Right forelimb (tissue), 1 donor: ENCODE data around the gene ATP5ME.
"Not testable (repeated sequence)": the region's sequence is repeated elsewhere in the genome, so short reads cannot be mapped to it uniquely, and the experiment has no call there.

ENCODE experiments used
- DNase-seq: peaks from one replicate; pipeline ENCODE4 v3.0.0-alpha.2; 2018

ATP5ME gene

GRCh38 chr4:674172-675035, at the start of gene ATP5ME, which contains the start of gene MYL5:
ATP5ME (minus strand) TSS chr4:674276; CDS start chr4:674247, 29 bp downstream.
MYL5 (plus strand) TSS chr4:674542; CDS start chr4:678027, 3,485 bp downstream.
- peak; percentile 99 for DNase-seq

GRCh38 chr4:722851-723360, 48.8 kb upstream of the ATP5ME start:
- no peak for DNase-seq

- DNase-seq = no peak
These were observed 48.2 kb upstream of the ATP5ME start for GRCh38 chr4:722169-722725.

GRCh38 chr4:721261-722168, 47.4 kb upstream of the ATP5ME start:
- DNase-seq = no peak

- no peak for DNase-seq
These were observed 46.2 kb upstream of the ATP5ME start for GRCh38 chr4:720111-720860.

GRCh38 chr4:718460-718859, 44.4 kb upstream of the ATP5ME start:
- DNase-seq = no peak

- DNase-seq = no peak
These were observed 43.7 kb upstream of the ATP5ME start for GRCh38 chr4:717601-718320.

GRCh38 chr4:714087-714486, 40.0 kb upstream of the ATP5ME start:
- DNase-seq = no peak

GRCh38 chr4:712916-713632, 39.0 kb upstream of the ATP5ME start:
- no peak for DNase-seq

- DNase-seq = no peak
These were observed 38.0 kb upstream of the ATP5ME start for GRCh38 chr4:712093-712492.

- DNase-seq = no peak
These were observed 36.8 kb upstream of the ATP5ME start for GRCh38 chr4:710916-711315.

GRCh38 chr4:710116-710515, 36.0 kb upstream of the ATP5ME start:
- DNase-seq = no peak

GRCh38 chr4:709348-709747, 35.3 kb upstream of the ATP5ME start:
- DNase-seq = no peak

- DNase-seq = no peak
These were observed 34.5 kb upstream of the ATP5ME start for GRCh38 chr4:708631-708933.

- no peak for DNase-seq
These were observed 34.0 kb upstream of the ATP5ME start for GRCh38 chr4:707929-708630.

- no peak for DNase-seq
These were observed 32.9 kb upstream of the ATP5ME start for GRCh38 chr4:706834-707598.

- DNase-seq = not testable (repeated sequence)
These were observed 32.1 kb upstream of the ATP5ME start for GRCh38 chr4:706083-706633.

- peak; percentile 100 for DNase-seq
These were observed 31.4 kb upstream of the ATP5ME start, which contains the start of gene PCGF3 for GRCh38 chr4:705278-706082. PCGF3 (plus strand) TSS chr4:705832; CDS start chr4:733681, 27,849 bp downstream.

GRCh38 chr4:704971-705277, 30.8 kb upstream of the ATP5ME start:
- no peak for DNase-seq
